GM19324 (cell line): ENCODE results near the gene UBE2J2.
A peak's percentile ranks its signal among the peaks of the same experiment; 100 is the strongest.

Experiments used
- ATAC-seq: cut with Tn5 transposase; IDR thresholded peaks from one replicate; pipeline ENCODE4 v1.9.1; 2021; ENCODE audit warnings: mild to moderate bottlenecking, moderate library complexity; ENCODE audit not compliant: unreplicated experiment, low FRiP score

The UBE2J2 gene

DNA sequence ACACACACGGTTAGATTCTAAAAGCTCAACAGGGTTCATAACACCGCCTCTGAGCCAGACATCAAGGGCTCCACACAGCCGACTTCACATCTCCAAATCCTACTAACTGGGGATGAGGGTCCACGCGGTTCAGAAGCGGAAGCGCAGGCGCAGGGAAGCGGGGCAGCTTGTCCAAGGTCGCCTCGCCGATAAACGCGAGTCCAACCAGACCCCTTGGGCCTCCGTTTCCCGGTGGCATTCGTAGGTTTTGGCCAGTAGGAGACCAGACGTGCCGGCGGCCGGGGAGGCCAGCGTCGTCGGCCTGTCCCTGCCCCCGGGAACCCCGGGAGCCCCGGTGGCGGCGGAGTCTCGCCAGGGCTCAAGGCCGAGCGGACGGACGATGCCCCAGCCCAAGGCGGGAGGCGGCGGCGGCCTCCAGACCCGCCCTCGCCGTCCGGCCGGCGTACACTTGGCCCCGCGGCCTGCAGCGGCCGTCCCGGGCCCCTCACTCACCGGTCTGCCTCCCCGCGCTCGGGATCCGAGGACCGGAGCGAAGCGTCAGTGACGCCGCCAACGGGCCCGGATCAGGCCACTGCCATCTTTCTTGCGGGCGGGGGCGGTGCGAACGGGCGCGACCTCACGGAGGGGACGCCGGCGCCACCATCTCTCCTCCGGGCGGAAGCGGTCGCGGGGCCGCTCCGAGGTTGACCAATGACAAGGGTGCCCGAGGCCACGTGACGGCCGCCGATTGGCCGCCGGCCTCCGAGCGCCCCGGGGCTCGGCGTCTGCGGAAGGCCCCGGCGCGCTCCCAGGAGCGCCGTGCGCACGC lies 42.0 kb downstream of the UBE2J2 start, which contains the start of gene SDF4:
Gene SDF4 (minus strand): TSS at position 602 of the 808 bp plus-strand sequence. CDS start 3,229 bp downstream, outside the sequence.
- peak; percentile 95 for ATAC-seq

DNA sequence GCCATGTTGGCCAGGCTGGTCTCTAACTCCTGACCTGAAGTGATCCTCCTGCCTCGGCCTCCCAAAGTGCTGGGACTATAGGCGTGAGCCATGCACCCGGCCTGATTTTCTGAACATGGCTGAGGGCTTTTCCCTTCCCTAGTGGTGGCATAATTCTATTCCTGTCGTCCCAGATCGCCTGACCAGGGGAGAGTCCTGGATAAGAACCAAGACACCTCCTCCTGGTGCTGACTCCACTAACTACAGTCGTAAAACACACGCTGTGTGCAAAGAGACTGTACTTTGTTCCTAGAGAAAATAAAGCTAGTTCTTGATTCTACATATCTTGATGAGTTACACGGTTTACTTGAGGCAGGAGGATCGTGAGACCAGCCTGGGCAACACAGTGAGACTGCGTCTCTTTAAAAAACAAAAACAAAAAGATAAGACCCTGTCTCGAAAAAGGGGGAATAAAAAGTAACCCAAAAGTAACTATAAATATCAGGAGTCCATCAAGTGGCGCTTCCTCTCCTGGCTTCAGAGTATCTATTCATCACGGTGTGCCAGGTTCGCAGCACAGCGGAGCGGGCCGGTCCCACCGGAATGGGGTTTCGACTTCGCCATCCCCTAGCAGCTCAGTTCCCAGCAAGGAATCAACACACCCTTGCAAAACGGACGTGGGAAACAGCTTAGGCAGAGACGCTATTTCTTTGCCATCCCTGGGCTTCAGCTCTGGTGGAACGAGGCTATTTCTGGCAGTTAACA lies 42.8 kb downstream of the UBE2J2 start:
- ATAC-seq = no peak

DNA sequence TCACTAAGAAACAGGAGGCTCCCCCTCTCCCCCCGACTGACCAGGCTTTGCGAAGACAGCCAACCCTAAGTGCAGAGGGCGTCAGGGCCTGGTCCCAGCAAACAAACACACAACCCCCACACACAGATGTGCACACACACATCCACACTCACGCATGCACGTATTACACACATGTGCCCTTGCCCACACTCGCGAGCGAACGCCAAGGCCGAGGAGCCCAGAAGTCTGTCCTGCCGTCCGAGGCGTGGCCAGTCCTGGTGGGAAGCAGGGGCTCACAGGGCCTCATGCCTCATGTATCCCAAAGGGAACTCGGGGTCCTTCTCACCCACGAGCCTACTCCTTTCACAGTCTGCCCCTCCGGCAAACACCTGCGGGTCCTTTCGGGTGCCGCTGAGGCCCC lies 43.9 kb downstream of the UBE2J2 start:
- ATAC-seq = no peak

DNA sequence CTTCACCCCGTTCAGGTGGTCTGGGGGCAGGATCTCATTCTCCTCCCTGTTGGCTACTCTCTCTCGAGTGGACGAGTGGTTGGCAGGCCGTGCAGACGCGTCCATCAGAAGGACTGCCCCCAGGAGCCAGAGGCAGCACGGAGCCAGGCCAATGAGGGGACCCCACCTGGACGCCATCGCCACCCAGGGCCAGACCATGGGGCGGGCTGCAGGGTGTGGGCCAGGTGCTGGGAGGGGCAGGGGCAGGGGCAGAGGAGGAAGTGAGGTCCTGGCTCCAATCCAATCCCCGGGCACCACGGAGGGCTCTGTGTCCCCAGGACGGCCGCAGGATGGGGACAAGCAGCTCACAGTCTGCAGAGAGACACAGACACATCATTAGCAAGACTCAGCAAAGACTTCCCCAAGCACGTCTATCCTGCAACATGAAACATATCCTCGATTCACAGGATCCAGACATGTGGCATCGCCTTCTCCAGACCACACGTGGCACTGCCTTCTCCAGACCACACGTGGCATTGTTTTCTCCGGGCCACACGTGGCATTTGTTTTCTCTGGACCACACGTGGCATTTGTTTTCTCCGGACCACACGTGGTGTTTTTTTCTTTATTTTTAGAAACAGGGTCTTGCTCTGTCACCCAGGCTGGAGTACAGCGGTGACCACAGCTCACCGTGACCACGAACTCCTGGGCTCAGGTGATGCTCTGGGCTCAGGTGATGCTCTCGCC lies 44.9 kb downstream of the UBE2J2 start:
- no peak for ATAC-seq

DNA sequence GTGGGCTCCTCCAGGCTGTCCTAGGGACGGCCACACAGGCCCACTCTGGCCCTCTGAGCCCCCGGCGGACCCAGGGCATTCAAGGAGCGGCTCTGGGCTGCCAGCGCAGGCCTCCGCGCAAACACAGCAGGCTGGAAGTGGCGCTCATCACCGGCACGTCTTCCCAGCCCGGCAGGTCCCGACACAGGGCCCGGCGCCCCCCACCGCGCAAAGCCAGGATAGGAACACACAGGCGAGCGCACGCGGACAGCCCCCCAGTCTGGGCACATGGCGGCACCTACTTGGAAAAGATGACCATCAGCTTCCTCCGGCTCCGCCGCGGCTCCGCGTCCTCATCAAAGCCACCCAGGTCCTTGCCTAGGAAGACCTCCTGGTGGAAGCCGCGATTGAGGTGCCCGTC lies 45.5 kb downstream of the UBE2J2 start:
- no peak for ATAC-seq

DNA sequence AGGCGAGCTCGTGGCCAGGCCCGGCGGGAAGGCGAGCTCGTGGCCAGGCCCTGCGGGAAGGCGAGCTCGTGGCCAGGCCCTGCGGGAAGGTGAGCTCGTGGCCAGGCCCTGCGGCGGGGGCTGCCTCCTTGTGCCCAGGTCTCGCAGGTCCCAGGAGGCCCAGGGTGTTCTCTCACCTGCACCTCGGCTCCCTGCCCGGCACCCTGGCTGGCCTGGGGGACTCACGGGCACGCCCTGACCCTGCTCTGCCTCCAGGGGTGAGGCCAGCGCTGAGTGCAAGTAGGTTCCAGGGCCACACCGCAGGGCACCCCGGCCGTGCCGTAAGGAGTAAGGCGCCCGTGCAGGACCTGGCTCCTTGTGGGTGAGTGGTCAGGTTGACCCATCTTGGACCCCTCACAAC lies 46.3 kb downstream of the UBE2J2 start:
- no peak for ATAC-seq

DNA sequence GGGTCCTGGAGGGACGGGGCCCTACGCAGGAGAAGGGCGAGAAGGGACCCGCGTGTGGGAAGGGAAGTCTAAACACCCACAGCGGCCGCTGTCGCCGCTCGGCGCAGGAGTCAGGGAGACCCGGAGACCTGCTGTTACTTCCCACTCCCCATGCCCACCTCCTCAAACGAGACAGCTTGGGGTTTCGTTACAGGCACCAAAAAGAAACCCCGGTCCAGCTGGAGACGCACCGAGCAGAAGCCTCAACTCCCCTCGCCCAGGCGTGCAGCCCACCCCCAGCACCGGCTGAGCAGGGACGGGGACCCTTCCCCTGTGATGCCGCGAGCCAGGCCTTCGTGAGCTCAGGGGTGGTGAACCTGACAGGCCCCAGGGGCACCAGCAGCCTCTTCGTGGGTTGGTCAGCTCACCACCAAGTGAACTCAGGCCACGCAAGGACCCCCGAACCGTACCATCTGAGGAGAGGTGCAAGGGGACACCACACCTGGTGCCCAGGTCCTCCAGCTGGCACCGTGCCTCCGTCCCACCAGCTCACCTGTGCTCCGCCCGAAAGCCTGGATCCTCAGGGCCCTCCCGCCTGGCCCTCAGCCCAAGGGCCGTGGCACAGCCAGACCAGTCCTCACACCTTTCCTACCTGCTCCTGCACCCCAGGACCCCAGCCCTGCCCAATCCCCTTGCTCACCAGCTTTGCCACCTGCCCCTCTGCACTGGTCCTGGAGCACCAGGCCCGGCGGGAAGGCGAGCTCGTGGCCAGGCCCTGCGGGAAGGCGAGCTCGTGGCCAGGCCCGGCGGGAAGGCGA lies 46.9 kb downstream of the UBE2J2 start:
- ATAC-seq = no peak

DNA sequence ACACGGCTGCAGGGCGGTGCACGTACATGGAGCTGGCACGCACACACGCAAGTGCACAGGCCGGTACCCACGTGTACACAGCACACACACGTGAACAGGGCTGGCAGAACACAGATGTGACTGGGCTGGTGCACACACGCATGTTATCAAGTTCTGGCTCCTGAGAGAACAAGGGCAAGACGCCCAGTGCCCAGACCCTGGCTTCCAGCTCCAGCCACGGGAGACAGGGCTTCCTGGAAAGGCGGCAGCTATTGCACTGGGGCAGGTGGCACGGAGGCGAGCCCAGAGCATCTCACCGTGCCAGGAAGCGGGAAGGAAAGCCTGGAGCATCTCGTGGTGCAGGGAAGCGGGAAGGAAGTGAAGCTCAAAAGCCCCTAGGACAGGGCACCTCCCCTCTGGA lies 47.7 kb downstream of the UBE2J2 start:
- no peak for ATAC-seq

DNA sequence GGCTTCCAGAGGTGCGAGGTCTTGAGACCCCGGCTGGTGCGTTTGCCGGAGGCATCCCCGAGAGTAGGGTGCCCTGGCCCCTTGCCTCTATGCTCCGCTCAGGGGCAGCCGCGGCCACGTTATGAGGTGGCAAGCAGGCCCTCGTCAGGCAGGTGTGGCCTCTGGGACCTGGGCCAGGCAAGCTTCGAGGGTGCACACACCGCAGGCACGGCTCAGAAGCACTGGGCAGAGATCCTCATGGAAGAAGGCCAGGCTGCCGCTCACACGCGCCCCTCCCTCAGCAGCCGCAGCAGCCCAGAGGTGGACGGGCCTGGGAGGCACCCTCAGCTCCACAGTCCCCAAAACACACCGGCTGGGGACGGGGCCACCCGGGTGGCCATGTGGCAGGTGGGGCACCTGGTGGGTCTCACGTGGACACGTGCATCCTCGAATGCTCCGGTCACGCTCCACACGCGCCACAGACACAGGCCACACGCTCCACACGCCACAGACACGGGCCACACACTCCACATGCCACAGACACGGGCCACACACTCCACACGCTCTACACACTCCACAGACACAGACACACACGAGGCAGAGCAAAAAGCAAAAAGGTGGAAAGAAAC lies 48.3 kb downstream of the UBE2J2 start:
- no peak for ATAC-seq

DNA sequence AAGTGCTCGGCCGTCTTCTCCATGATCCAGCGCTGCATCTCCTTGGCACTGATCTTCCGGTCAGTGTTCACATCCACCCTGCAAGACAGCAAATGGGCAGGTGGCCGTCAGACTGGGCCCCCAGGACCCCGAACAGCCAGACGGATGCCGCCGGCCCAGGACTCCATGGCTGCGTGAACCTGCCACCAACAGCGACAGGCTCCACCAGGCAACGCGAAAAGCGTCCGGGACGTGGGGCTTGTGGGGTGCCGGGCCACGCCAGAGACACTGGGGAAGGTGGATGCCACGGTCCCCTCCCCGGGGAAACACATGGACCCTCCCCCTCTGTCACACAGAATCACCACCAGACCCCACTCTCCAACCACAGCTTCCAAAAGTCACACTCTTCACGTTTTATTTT lies 49.8 kb downstream of the UBE2J2 start:
- no peak for ATAC-seq

DNA sequence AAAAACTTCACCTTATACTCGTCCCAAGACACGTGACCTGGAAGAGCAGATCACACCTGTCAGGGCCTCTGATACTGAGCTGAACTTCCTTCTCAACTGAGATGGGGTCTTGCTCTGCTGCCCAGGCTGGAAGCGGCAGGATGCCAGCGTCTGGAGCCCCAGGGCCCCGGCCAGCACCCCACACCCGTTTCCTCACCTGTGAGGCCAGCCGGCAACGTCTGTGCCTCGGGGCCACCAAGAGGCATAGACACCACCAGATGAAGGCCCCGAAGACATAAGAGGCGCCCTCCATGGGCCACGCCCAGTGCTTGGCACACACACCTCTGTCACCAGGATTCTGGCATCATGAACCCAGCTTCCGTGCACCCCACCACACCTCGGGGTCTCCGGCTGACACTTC lies 50.3 kb downstream of the UBE2J2 start:
- ATAC-seq = no peak

DNA sequence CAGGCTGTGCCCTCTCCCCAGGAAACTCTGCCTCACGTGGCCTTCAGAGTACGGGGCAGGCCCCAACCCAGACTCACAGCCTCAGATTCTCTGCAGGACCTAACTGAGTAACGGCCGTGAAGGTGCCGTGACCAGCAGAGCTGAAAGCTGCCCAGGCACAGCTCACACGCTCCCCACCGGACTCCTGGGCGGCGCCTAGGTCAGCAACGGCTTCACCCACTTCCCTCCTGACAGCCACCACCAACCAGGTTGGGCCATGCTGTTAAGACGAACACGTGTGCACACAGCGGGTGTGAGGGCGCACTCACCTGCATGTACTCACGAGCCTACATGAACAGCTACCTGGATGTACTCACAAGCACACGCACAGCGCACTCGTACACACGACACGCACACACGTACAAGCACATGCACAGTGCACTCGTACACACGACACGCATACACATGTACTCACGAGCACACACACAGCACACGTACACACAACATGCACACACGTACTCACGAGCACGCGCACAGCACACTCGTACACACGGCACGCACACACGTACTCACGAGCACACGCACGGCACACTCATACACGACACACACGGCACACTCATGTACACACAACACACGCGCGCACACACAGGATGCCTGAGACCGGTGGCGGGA lies 51.0 kb downstream of the UBE2J2 start:
- ATAC-seq = no peak

DNA sequence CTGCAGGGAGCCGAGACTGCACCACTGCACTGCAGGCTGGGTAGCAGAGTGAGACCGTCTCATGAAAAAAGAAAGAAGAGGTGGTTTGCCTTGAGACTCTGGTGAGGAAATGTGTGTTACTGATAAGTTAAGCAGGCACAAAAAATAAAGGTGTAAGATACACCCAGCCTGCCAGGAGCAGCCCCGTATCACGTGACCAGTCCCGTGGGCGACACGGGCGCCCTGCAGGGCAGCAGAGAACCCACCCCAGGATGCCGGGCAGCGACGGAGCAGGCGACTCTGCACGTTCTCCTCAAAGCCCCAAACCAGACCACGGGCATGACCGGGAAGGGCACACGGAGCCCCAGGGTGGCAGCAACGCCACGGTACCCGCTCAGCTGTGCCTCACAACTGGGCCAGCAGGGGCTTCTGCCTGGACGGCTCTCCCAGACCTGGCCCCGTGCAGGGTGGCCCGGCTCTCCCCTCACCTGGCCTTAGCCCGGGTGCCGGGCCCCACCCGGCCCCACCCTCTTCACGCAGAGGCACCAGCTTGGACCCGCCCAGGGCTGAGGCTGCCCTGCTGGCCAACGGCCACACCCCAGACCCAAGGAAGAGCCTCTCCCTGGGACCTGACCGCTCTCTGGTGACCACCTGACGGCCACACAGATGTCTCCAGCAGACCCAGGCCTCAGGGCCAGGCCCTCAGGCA lies 51.6 kb downstream of the UBE2J2 start:
- no peak for ATAC-seq

DNA sequence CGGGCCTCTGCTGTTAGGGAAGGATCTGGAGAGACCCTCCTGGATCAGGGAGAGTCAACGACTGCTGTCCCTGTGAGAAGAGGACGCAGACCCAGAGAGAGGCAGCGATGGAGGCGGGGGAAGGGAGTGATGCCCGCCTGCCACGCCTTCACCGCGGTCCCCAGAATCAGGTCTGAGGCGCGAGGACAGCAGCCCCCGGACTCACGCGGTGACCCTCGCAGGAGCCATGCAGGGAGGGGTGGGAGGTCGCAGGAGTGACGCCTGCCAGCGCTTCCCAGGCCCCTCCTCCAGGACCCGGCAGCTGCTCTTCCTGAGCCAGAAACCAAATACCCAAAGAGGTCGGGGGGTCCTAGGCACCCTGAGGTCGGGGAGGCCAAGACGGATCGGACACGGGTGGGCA lies 53.5 kb downstream of the UBE2J2 start:
- ATAC-seq = no peak

DNA sequence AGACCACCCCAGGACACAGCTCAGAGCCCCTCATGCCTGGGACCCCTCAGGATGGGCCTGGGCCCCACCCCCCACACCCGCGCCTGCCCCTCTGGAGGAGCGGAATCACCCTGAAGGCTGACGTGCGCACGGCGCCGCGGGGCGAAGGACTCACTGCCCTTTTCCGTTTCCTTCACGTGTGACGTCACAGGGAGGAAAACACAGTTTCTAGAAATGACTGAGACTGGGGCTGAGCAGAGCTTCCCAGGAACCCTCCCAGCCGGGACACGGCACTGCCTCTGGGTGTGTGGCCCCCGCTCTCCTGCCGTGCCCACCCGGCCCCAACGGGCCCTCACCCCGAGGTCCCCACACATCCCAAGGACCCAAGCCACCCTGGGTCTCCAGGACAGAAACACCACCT lies 54.3 kb downstream of the UBE2J2 start:
- no peak for ATAC-seq

DNA sequence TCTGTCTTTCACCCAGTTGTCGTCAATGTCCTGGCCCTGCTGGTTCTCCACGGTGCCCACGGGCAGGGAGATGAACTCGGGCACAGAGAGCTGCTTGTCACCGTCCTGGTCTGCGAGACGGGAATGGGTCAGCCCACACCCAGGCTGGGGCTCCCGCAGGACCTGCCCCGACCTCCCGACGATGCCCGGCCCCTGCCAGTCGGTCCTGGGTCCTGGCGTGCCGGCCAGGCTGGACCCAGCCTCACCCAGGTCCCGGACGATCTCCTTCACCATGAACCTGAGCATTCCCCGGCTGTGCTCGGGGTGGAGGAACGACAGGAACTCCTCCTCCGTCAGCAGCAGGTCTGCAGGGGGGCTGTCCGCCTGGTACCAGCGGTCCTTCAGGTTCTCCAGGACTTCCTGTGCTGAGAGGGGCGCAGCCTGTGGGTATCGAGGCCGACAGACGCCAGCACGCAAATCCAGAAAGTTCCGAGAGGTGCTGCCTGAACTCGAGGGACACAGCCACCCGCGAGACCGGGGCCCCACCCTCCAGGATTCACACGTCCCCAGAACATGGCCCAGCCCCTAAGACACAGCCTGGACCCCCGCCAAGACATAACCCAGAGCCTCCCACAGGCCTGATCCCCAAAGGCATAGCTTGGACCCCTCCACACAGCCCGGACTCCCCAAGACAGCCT lies 55.0 kb downstream of the UBE2J2 start:
- no peak for ATAC-seq

DNA sequence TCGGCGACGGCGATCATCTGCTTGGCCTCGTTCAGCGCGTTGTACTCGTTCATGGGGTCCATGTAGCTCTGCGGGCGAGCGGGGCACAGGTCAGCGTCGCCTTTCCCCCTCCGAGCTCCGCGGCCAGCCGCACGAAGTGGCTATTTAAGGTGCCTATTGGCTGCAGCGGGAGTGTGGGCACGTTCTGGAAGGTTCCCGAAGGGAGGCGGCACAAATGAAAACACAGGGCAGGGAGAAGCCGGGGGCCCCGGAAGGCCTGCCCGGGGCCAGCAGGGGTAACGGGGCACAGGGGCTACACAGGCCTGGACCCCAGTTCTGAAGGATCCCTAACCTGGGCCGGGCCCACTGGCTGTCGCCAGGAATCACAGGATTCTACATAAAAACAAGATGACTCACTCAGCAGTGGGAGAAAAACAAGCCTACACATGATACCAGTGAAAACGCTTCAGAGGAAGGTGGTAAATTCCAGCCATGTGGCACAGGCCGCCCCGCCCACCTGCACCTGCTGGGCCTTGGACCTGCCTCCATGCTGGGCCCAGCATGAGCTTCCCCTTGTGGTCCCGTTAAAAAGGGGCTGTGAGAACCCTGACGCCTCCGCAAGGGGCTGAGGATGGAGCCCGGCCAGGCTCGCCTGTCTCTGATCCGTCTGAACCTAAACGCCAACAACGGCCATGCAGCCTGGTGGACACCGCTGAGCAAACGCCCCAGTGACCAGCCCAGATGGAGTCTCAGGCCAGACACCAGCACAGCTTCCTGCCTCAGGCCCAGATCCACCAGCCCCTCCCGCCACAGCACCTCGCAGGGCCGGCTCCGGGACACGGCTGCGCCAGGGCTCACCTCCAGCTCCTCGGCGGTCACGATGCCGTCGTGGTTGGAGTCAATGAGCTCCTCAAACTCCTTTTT lies 55.8 kb downstream of the UBE2J2 start:
- no peak for ATAC-seq
